ENCODE results near the gene ERN1.
"Not testable (repeated sequence)": the region's sequence is repeated elsewhere in the genome, so short reads cannot be mapped to it uniquely, and the experiment has no call there.

DNA sequence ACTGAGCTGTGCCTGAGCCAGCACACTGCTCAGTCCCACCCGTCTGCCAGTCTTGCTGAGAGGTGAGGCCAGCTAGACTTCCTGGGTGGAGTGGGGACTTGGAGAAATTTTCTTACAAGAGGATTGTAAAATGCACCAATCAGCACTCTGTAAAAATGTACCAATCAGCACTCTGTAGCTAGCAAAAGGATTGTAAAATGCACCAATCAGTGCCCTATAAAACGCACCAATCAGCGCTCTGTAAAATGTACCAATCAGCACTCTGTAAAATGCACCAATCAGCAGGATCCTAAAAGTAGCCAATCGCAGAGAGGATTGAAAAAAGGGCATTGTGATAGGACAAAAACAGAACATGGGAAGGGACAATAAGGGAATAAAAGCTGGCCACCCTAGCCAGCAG is 49.1 kb upstream of the ERN1 start:
- TF ChIP-seq, protein P1, sequence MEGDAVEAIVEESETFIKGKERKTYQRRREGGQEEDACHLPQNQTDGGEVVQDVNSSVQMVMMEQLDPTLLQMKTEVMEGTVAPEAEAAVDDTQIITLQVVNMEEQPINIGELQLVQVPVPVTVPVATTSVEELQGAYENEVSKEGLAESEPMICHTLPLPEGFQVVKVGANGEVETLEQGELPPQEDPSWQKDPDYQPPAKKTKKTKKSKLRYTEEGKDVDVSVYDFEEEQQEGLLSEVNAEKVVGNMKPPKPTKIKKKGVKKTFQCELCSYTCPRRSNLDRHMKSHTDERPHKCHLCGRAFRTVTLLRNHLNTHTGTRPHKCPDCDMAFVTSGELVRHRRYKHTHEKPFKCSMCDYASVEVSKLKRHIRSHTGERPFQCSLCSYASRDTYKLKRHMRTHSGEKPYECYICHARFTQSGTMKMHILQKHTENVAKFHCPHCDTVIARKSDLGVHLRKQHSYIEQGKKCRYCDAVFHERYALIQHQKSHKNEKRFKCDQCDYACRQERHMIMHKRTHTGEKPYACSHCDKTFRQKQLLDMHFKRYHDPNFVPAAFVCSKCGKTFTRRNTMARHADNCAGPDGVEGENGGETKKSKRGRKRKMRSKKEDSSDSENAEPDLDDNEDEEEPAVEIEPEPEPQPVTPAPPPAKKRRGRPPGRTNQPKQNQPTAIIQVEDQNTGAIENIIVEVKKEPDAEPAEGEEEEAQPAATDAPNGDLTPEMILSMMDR (IDR thresholded peaks at IDR 0.05 in 4 of 5, conservative IDR thresholded peaks at IDR 0.05 in 1 of 5) = not testable (repeated sequence)
- TF ChIP-seq POLR2A (IDR thresholded peaks at IDR 0.05) = not testable (repeated sequence)

Data from gastrocnemius medialis (tissue), 4 donors.